Mesendoderm (in vitro differentiated cells): ENCODE measurements around the gene SNN.

Experiments
- DNase-seq: peaks from one replicate; pipeline ENCODE4 v3.0.0; 2013
- H2AK5ac ChIP-seq: 2 replicates; pipeline ENCODE4 v1.6.1; 2013; ENCODE audit warnings: low read length, inconsistent platforms
- H2BK120ac ChIP-seq: 2 replicates; pipeline ENCODE4 v1.6.1; 2013; ENCODE audit warnings: low read depth, mild to moderate bottlenecking, low read length, moderate library complexity, mixed read lengths
- H2BK15ac ChIP-seq: replicated peaks from 2 replicates; pipeline ENCODE4 v1.6.1; 2013; ENCODE audit warnings: low read depth, mild to moderate bottlenecking, moderate library complexity
- H2BK5ac ChIP-seq: 2 replicates; pipeline ENCODE4 v1.6.1; 2013; ENCODE audit warnings: low read length, inconsistent platforms
- H3K18ac ChIP-seq: 2 replicates; pipeline ENCODE4 v1.6.1; 2013; ENCODE audit warnings: mild to moderate bottlenecking, low read length, mixed read lengths
- H3K23ac ChIP-seq: one replicate; pipeline ENCODE4 v1.6.1; 2013; ENCODE audit warnings: low read length
- H3K27ac ChIP-seq: 2 replicates; pipeline ENCODE4 v1.5.1; 2013; ENCODE audit warnings: low read depth, mild to moderate bottlenecking, inconsistent platforms, low read length, moderate library complexity
- H3K27me3 ChIP-seq: 2 replicates; pipeline ENCODE4 v1.6.1; 2013; ENCODE audit warnings: low read length, control low read depth, mild to moderate bottlenecking, inconsistent platforms; ENCODE audit not compliant: insufficient read depth, poor library complexity
- H3K36me3 ChIP-seq: 2 replicates; pipeline ENCODE4 v1.6.1; 2013; ENCODE audit warnings: low read length, inconsistent platforms; ENCODE audit not compliant: control insufficient read depth, insufficient read depth
- H3K4ac ChIP-seq: one replicate; pipeline ENCODE4 v1.6.1; 2013; ENCODE audit warnings: low read depth, mild to moderate bottlenecking, low read length, moderate library complexity
- H3K4me1 ChIP-seq: 2 replicates; pipeline ENCODE4 v1.6.1; 2013; ENCODE audit warnings: low read depth, low read length, inconsistent platforms; ENCODE audit not compliant: control insufficient read depth
- H3K4me2 ChIP-seq: 2 replicates; pipeline ENCODE4 v1.6.1; 2013; ENCODE audit warnings: low read length
- H3K4me3 ChIP-seq: 2 replicates; pipeline ENCODE4 v1.5.1; 2013; ENCODE audit warnings: mild to moderate bottlenecking, low read length
- H3K56ac ChIP-seq: one replicate; pipeline ENCODE4 v1.6.1; 2013; ENCODE audit warnings: low read length
- H3K79me1 ChIP-seq: 2 replicates; pipeline ENCODE4 v1.6.1; 2013; ENCODE audit warnings: low read length, inconsistent platforms
- H3K79me2 ChIP-seq: 2 replicates; pipeline ENCODE4 v1.6.1; 2013; ENCODE audit warnings: mild to moderate bottlenecking, low read length; ENCODE audit not compliant: control insufficient read depth, insufficient read depth
- H3K9ac ChIP-seq: 2 replicates; pipeline ENCODE4 v1.6.1; 2013; ENCODE audit warnings: low read length, inconsistent platforms
- H4K5ac ChIP-seq: one replicate; pipeline ENCODE4 v1.6.1; 2013; ENCODE audit warnings: low read length
- H4K8ac ChIP-seq: one replicate; pipeline ENCODE4 v1.6.1; 2013; ENCODE audit warnings: low read depth, mild to moderate bottlenecking, control low read depth, low read length, moderate library complexity
- WGBS: extraction: QIAGEN DNeasy Blood & Tissue Kit; methylation state at CpG from one replicate; pipeline ENCODE4 v1.1.7; 2013; ENCODE audit warnings: low lambda C conversion rate, missing lambda C conversion rate; ENCODE audit not compliant: insufficient coverage; ENCODE audit errors: extremely low coverage; 5-methylcytosine and 5-hydroxymethylcytosine counted together

Gene SNN

GRCh38 chr16:11696266-11697012 is 28.2 kb downstream of the SNN start:
- Histone ChIP-seq H3K4me2 (no peak overlapping the region), H3K79me1 (peaks cover 2% of the 10 kb centered on the region), H3K9ac (no peak overlapping the region), H2AK5ac (no peak overlapping the region), H3K4me3 (no peak overlapping the region), H3K79me2 (no peaks in the 10 kb centered on the region), H4K8ac (no peak overlapping the region), H4K5ac (no peak overlapping the region), H3K4me1 (no peaks in the 10 kb centered on the region), H3K18ac (no peak overlapping the region), H3K27me3 (no peaks in the 10 kb centered on the region), H2BK15ac (no peak overlapping the region), H3K23ac (no peak overlapping the region), H2BK5ac (no peak overlapping the region), H2BK120ac (no peak overlapping the region), H3K27ac (no peak overlapping the region), H3K4ac (no peak overlapping the region), H3K36me3 (peaks cover 11% of the 10 kb centered on the region), H3K56ac (no peak overlapping the region)
- no CpG with 5 or more reads among the region's 12 CpGs for WGBS
- DNase-seq: no peak

- H2BK120ac ChIP-seq: no peak overlapping the region
- no peak overlapping the region for H2BK5ac ChIP-seq
- H3K23ac ChIP-seq: no peak overlapping the region
- no peak overlapping the region for H3K18ac ChIP-seq
- H3K79me1 ChIP-seq: peaks cover 2% of the 10 kb centered on the region
- H3K79me2 ChIP-seq: no peaks in the 10 kb centered on the region
- H3K27ac ChIP-seq: no peak overlapping the region
- no peak overlapping the region for H3K4ac ChIP-seq
- H2AK5ac ChIP-seq: no peak overlapping the region
- H3K4me3 ChIP-seq: no peak overlapping the region
- no peak overlapping the region for H4K8ac ChIP-seq
- no peak for DNase-seq
- no peaks in the 10 kb centered on the region for H3K4me1 ChIP-seq
- H3K27me3 ChIP-seq: no peaks in the 10 kb centered on the region
- H3K9ac ChIP-seq: no peak overlapping the region
- H4K5ac ChIP-seq: no peak overlapping the region
- no peak overlapping the region for H3K4me2 ChIP-seq
- peaks cover 8% of the 10 kb centered on the region for H3K36me3 ChIP-seq
- no CpG with 5 or more reads among the region's 12 CpGs for WGBS
- H2BK15ac ChIP-seq: no peak overlapping the region
- H3K56ac ChIP-seq: no peak overlapping the region
These were observed 29.1 kb downstream of the SNN start for GRCh38 chr16:11697319-11697718.

- no CpG with 5 or more reads among the region's 7 CpGs for WGBS
- no peak overlapping the region for H3K56ac ChIP-seq
- no peaks in the 10 kb centered on the region for H3K4me1 ChIP-seq
- H3K27me3 ChIP-seq: no peaks in the 10 kb centered on the region
- no peak overlapping the region for H2AK5ac ChIP-seq
- H3K4me3 ChIP-seq: no peak overlapping the region
- no peak overlapping the region for H2BK15ac ChIP-seq
- DNase-seq: no peak
- H2BK120ac ChIP-seq: no peak overlapping the region
- H3K79me2 ChIP-seq: no peaks in the 10 kb centered on the region
- no peak overlapping the region for H4K8ac ChIP-seq
- no peak overlapping the region for H3K4me2 ChIP-seq
- H3K9ac ChIP-seq: no peak overlapping the region
- H3K27ac ChIP-seq: no peak overlapping the region
- H3K4ac ChIP-seq: no peak overlapping the region
- H4K5ac ChIP-seq: no peak overlapping the region
- H2BK5ac ChIP-seq: no peak overlapping the region
- H3K23ac ChIP-seq: no peak overlapping the region
- no peak overlapping the region for H3K18ac ChIP-seq
- peaks cover 8% of the 10 kb centered on the region for H3K36me3 ChIP-seq
- peaks cover 2% of the 10 kb centered on the region for H3K79me1 ChIP-seq
These were observed 30.0 kb downstream of the SNN start for GRCh38 chr16:11698271-11698689.

GRCh38 chr16:11699234-11699894 is 31.1 kb downstream of the SNN start:
- Histone ChIP-seq H3K79me1 (peaks cover 2% of the 10 kb centered on the region), H3K4me1 (no peaks in the 10 kb centered on the region), H3K36me3 (peaks cover 8% of the 10 kb centered on the region), H3K27ac (no peak overlapping the region), H3K9ac (no peak overlapping the region), H3K4me2 (no peak overlapping the region), H3K4ac (no peak overlapping the region), H2BK15ac (no peak overlapping the region), H3K27me3 (no peaks in the 10 kb centered on the region), H3K23ac (no peak overlapping the region), H3K79me2 (no peaks in the 10 kb centered on the region), H2AK5ac (no peak overlapping the region), H4K5ac (no peak overlapping the region), H2BK120ac (no peak overlapping the region), H3K18ac (no peak overlapping the region), H2BK5ac (no peak overlapping the region), H3K4me3 (no peak overlapping the region), H4K8ac (no peak overlapping the region), H3K56ac (no peak overlapping the region)
- WGBS: 100% methylated on average over 1 of the region's 10 CpGs
- no peak for DNase-seq

- no peak for DNase-seq
- Histone ChIP-seq H3K36me3 (peaks cover 8% of the 10 kb centered on the region), H2BK15ac (no peak overlapping the region), H4K8ac (no peak overlapping the region), H3K9ac (no peak overlapping the region), H3K23ac (no peak overlapping the region), H2BK5ac (no peak overlapping the region), H3K4me3 (no peak overlapping the region), H4K5ac (no peak overlapping the region), H3K79me2 (no peaks in the 10 kb centered on the region), H3K4ac (no peak overlapping the region), H3K27me3 (no peaks in the 10 kb centered on the region), H3K18ac (no peak overlapping the region), H3K27ac (no peak overlapping the region), H3K4me1 (no peaks in the 10 kb centered on the region), H3K56ac (no peak overlapping the region), H2BK120ac (no peak overlapping the region), H3K4me2 (no peak overlapping the region), H3K79me1 (peaks cover 2% of the 10 kb centered on the region), H2AK5ac (no peak overlapping the region)
- WGBS: no CpG with 5 or more reads among the region's 9 CpGs
These were observed 32.2 kb downstream of the SNN start for GRCh38 chr16:11700264-11701029.
